GM19239 (cell line): ENCODE data around the gene OR6N2.

Source experiments
- DNase-seq: peaks from one replicate; pipeline ENCODE4 v3.0.0; 2011; ENCODE audit warnings: low spot score; ENCODE audit not compliant: insufficient read length
- FAIRE-seq: peaks from 2 replicates; lab custom pipeline; 2011; peaks lifted over from hg19 to GRCh38; lab: Jason Lieb, UNC

OR6N2 gene, protein sequence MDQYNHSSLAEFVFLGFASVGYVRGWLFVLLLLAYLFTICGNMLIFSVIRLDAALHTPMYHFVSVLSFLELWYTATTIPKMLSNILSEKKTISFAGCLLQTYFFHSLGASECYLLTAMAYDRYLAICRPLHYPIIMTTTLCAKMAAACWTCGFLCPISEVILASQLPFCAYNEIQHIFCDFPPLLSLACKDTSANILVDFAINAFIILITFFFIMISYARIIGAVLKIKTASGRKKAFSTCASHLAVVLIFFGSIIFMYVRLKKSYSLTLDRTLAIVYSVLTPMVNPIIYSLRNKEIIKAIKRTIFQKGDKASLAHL

DNA sequence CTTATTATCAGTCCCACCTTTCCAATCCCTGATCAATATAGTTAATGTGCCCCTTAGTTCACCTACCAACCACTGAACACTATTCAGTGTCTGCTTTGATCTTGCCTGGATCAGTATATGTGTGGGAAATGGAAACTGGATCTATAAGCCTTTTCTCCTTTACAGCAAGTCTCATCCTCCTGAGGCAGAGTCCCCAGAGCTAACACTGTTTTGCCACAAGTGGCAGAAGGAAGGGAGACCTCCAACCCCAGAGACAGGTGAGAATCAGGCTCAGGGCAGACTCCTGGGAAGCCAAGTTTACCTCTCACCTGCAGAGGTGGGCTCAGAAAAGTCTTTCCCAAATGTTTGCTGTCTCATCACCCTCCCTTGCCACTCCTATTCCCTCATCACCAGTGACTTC lies at the start of gene OR6N2:
Gene OR6N2, minus strand, starts transcription at position 101 of the 400 bp plus-strand sequence. CDS start 3,569 bp downstream, outside the sequence.
- DNase-seq (no peak), FAIRE-seq (no peak)

DNA sequence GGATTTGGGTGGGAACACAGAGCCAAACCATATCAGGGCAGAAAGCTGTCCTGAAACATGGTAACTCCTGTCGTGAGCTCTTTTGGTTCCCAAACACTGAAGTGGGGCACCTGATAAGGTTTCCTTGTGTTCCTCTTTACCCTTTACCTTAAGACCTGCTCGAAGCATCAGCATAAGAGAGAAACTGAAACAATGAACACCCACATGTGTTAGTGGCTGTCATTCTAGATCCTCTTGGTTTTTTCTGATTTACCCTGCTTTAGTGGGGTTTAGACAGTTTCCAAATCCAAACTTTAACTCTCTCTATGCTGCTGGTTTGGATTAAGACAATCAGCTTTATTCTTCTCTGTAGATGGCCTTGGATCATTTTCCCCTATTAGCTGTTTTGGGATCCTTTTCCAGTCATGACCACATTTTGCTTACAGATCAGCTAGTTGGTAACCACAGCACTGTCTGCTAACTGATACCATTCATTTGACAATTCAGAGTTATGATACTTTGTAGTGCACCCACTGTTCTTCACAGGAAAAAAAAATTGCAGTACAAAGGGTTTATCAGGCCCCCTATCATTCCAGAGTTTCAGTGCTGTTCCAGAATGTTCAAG lies 49.2 kb upstream of the OR6N2 start:
- DNase-seq (peak; percentile 14), FAIRE-seq (peak; percentile 86)

GRCh38 chr1:158821723-158822122 lies 40.7 kb upstream of the OR6N2 start:
- DNase-seq (no peak), FAIRE-seq (no peak)

GRCh38 chr1:158819461-158820443 lies 38.7 kb upstream of the OR6N2 start:
- peak; percentile 48 for FAIRE-seq
- DNase-seq: no peak

DNA sequence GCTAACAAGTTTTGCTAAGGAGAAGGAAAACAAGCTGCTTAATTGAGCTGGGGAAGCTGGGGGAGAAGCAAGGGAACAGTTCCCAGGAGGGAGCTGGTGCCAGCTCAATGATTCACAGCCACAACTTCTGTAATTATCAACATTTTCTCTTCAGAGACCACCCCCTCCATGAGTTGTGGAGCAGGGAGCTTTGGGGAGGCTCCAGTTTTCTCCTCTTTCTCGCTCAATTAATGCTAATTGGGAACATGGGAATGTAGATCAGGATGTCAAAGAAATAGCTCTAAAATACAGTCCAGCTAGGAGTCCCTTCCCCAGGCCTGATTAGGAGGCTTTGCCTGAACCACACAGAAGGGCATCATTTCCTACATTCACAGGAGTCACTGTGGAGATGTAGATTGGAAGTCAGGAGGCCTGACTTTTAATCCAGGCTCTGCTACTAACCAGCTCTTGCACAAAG lies 38.0 kb upstream of the OR6N2 start:
- FAIRE-seq (no peak), DNase-seq (no peak)

DNA sequence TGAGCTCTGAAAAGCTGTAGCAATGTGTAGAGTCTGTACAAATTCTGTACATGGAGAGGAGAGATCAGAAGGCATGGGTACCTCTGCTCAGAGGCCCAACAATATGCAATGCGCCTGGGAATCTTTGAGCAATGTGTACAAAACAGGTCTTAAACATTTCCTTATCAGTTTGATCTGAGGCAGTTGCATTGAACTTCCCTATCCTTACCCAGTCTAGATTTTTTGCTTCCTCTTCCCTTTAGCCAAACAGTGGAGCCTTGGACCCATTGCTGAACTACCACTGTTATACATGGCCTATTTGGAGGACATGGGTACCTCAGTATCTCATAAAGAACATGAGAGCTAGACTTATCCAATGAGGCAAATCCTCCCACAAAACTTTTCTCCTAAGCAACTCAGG lies 37.6 kb upstream of the OR6N2 start:
- FAIRE-seq (no peak), DNase-seq (no peak)

- DNase-seq: no peak
- FAIRE-seq: no peak
These were observed 34.0 kb upstream of the OR6N2 start for GRCh38 chr1:158814970-158815369.

- FAIRE-seq: no peak
- no peak for DNase-seq
These were observed 32.2 kb upstream of the OR6N2 start for GRCh38 chr1:158813164-158813563.

- DNase-seq: no peak
- FAIRE-seq: no peak
These were observed 31.3 kb upstream of the OR6N2 start for GRCh38 chr1:158812336-158812735.

DNA sequence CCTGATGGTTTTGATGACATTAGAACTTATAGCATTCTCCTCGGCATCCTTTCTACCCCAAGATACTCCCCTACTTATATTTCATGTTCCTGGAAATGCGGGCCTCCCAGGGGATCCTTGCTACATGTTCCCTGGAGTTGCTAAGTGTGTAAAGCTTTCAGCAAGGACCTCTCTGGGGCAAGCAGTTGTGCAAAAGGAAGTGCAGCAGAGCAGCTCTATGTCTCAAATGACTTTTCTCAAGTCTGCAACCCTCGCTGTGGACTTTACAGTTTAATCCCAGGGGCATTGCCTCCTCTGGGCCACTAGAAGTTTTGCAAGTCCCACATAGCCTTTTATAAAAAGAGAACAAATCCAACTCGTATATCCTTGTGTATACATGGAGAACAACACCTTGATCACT lies 29.3 kb upstream of the OR6N2 start:
- FAIRE-seq (no peak), DNase-seq (no peak)

DNA sequence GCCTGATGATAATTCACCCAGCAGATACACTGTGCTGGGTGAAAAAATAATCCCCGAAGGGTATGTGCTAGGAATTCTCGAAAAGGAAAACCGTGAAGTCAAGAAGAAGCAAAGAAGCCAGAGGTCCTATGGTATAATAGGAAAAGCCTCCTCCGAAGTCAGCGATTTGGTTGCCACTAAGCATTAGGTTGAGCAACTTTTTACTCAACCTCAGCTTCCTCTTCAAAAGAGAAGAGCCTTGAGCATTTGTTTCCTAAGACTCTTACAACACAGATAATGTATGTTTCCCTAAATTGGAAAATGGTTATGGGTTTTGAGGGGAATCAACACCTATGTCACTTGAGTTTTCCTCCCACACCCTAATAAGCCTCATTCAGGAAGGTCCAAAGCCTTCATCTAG lies 28.9 kb upstream of the OR6N2 start:
- FAIRE-seq (no peak), DNase-seq (no peak)

DNA sequence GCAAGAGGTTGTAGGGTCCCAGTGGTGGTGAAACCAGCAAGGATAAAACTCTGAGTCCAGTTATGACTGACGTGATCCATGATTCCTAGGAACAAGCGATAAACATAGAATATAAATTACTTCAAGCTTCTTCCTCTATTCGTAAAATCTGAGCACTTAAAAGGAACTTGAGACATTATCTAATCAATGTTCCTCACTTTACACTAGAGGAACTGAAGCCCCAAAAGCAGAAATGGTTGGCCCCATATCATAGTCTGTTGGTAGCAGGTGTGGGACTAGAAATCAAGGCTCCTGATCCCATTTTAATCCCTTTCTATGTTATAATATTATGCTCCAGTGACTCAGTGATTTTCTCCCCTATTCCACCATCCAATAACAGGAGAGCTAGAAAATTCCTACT lies 28.3 kb upstream of the OR6N2 start:
- no peak for FAIRE-seq

DNA sequence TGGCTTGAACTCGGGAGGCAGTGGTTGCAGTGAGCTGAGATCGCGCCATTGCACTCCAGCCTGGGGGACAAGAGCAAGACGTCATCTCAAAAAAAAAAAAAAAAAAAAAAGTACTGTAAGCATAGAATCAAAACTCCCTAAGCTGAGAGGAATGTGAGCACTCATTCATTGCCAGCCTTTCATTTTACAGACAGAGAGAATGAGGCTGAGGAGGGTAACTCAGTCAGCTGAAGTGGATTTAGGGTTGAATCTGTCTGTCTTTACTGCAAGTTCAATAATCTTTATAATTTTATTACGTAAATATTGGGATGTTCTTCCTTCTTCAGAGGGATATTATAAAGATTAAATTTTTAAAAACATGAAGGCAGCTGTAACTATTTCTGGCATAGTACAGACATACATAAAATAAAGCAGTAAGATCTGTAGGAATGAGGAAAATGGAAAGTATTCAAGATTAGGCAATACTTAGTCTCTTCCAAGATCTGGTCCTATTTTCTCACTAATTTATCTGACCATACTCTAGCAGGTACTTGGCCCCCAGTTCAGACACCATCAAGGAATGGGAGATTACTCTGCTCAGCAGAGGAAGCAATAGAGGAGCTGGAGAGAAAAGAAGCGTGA lies 26.0 kb upstream of the OR6N2 start:
- DNase-seq (no peak), FAIRE-seq (no peak)

More for the DNA sequence above, 28.3 kb upstream of the OR6N2 start:
- DNase-seq: no peak

DNA sequence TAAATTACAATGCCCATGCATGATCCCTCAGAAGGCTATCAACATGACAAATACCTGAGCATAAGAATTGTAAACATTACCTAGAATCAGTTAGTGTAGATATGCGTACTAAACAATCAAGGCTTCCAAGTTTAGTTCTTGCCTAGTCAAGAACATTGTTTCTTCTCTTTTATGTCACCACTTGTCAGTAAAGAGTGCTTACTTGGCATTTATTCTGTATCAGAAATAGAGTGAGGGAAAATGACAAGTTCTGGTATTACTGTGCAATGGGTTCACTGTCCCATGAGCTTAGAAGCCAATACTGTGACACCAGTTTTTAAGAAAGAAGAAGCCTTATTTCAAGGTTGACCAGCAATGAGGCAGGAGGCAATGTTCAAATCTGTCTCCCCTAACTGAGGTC lies 22.7 kb upstream of the OR6N2 start:
- no peak for DNase-seq
- no peak for FAIRE-seq

DNA sequence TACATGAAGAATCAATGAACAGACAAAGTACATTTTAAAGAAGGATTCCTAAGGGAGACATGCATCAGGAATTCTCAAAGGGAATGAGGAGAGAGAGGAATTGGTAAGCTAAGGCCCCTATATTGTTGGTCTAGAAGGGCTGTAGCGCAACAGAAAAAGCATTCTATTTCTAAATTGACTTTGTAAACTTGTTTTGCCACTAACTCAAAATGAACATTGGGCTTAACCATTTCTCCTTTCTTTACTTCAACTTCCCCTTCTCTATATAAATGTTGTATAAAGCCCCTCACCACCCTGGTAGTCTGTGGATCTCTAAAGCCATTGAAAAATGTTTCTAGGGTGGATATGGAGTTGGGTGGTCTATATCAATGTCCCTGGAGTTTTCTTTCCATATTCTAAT lies 20.4 kb upstream of the OR6N2 start:
- FAIRE-seq: no peak

GRCh38 chr1:158800526-158800925 lies 19.5 kb upstream of the OR6N2 start:
- DNase-seq (no peak), FAIRE-seq (no peak)

More for the DNA sequence above, 20.4 kb upstream of the OR6N2 start:
- no peak for DNase-seq

- FAIRE-seq (no peak), DNase-seq (no peak)
These were observed 18.7 kb upstream of the OR6N2 start for GRCh38 chr1:158799689-158800088.

DNA sequence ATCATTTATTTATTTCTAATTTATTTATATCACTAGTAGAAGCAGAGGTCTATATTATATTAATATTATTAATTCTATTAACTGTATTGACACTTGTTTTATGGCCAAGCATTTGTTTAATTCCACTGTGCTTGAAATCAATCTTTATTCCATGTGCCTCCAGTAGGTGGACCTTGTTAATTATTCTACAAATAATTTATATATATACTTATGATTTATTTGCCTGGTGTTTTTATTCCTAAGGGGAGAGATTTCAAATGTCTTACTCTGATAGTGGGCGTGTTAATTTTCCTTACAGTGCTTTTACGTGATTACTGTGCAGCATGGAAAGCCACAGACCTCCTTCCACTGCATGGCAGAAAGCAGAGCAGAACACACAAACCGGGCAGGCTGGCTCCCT lies 17.5 kb upstream of the OR6N2 start:
- FAIRE-seq (no peak), DNase-seq (no peak)

DNA sequence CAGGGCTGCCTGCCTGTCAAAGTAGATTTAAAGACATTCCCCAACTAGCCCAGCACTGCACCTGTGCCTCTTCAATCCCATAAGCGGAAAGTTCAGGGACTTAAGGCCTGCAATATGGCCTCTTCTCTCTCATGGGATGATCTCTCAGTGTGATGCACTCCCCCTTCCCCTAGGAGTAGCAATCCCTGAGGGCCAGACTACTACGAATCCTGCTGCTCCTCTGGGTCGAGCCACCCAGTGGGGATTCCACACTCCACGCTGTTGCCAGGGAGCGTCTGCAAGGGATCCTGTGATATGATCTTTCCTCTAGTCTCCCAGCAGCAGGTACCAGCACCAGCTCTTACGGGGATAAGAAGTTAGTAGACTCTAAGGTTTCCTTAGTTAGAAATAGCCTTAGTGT lies 13.2 kb upstream of the OR6N2 start:
- no peak for FAIRE-seq
- DNase-seq: no peak

DNA sequence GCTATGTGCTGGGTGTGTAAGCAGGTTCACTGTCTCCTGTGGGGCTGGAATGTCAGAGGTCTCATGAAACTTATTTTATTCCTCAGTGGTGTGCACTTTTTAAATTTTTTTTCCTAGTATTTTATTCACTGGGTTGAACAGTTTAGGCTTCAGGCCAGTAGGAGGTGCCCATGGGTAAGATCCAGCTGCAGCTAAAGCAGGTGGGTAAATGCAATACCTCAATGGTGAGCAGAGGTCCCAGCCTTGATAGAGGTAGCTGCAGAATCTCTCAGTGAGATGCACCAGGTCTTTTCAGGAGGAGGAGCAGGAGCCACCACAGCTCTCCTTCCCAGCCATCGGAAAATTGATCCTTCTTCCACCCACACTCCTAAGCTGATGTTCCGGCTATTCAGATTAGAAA lies 12.6 kb upstream of the OR6N2 start:
- DNase-seq: no peak
- FAIRE-seq: peak; percentile 62
